ENCODE measurements around the gene CUL4A. TPM values are rescaled to one million over a fixed set of nuclear protein-coding genes. Genes with fewer than 3 reads are reported as not detected.

Gene CUL4A
- total RNA-seq, 2 experiments from 2014 or later = 87.7 to 88.9 TPM

DNA sequence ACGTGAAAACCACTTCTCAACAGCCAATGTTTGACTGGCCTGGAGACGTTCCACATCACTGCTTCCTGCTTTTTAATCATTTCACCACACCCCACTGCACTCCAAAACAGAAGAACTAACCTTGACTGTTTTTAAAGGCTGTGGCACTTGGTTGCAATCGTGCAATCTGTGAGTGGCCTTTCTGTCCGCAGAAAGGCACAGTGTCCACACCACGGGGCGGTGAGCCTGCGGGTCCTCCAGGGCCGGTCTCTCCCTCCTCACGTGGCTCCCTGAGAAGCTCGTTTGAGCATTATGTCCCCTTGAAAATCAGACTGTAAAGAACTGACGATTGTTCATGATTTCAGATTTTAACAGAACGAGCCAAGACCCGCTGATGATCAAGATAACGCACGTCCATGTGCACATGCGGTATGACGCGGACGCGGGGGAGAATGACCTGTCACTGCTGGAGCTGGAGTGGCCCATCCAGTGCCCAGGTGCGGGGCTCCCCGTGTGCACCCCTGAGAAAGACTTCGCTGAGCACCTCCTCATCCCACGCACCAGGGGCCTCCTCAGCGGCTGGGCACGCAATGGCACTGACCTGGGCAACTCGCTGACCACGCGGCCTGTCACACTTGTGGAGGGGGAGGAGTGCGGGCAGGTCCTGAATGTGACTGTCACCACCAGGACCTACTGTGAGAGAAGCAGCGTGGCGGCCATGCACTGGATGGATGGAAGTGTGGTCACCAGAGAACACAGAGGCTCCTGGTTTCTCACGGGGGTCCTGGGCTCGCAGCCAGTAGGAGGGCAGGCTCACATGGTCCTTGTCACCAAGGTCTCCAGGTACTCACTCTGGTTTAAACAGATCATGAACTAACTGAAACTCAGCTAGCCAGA, 37.9 kb upstream of the CUL4A start:
- Mint-ChIP-seq H3K4me1 (peaks cover 2% of the 10 kb centered on the region), H3K27ac (no peak overlapping the region), H3K36me3 (peaks cover 46% of the 10 kb centered on the region)

DNA sequence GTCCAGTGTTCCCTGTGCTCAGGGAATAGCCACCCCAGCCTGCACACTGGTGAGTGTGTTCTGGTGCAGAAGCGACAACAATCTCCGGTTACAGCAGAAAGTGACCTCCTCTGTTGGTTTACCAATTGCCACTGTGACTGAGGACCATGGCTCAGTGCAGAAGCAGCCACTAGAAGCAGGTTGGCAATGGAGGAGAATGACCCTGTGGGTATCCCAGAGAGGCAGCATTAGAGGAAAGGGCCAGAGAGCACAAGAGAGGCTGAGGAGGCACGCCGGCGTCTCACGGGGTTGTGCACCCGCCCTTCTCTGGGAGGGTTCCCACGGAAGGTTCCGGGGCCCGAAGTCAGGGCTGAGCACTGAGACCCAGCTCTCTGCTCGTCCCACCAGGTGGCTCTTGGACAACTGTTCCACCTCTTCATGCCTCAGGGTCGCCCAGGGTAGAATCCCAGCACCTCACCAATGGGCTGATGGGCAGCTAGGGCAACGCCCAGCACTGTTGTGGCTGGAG, 36.9 kb upstream of the CUL4A start:
- Mint-ChIP-seq H3K27me3 (no peaks in the 10 kb centered on the region), H3K4me1 (no peaks in the 10 kb centered on the region), H3K36me3 (peaks cover 41% of the 10 kb centered on the region), H3K4me3 (no peak overlapping the region), H3K27ac (no peak overlapping the region), H3K9me3 (peaks cover 3% of the 10 kb centered on the region)
- DNase-seq = no peak

More for the DNA sequence above, 37.9 kb upstream of the CUL4A start:
- Mint-ChIP-seq H3K9me3 (peaks cover 3% of the 10 kb centered on the region), H3K27me3 (no peaks in the 10 kb centered on the region), H3K4me3 (no peak overlapping the region)
- no peak for DNase-seq

DNA sequence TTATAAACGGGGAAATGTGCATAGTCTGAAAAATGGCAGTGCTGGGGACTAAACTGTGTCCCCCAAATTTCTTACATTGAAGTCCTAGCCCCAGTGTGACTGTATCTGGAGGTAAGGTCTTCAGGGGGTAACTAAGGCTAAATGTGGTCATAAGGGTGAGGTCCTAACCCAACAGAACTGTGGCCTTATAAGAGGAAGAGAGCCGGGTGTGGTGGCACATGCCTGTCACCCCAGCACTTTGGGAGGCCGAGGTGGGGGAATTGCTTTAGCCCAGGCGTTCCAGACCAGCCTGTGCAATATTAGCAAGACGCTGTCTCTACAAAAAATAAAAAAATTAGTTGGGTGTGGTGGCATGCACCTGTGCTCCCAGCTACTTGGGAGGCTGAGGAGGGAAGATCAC, 33.1 kb upstream of the CUL4A start:
- no peak overlapping the region for H3K4me3 Mint-ChIP-seq
- no peaks in the 10 kb centered on the region for H3K9me3 Mint-ChIP-seq
- no peaks in the 10 kb centered on the region for H3K27me3 Mint-ChIP-seq
- no peak for DNase-seq
- peaks cover 2% of the 10 kb centered on the region for H3K4me1 Mint-ChIP-seq
- peak overlapping the region; percentile 65 for H3K27ac Mint-ChIP-seq
- peaks cover 38% of the 10 kb centered on the region for H3K36me3 Mint-ChIP-seq

DNA sequence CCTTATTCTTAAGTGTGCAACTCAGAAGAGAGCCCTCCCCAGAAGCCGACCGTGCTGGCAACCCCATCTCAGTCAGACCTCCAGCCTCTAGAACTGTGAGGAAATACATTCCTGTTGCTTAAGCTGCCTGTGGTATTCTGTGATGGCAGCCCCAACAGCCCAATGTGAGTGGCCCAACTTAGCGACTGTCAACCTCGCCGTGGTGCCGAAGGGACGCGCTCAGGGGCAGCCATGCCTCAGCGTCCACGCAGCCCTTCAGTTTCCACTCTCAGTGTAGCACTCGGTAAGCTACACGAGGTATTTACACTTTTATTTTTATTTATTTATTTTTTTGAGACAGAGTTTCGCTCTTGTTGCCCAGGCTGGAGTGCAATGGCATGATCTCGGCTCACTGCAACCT, 32.6 kb upstream of the CUL4A start:
- Mint-ChIP-seq H3K27me3 (no peaks in the 10 kb centered on the region), H3K4me3 (no peak overlapping the region)

DNA sequence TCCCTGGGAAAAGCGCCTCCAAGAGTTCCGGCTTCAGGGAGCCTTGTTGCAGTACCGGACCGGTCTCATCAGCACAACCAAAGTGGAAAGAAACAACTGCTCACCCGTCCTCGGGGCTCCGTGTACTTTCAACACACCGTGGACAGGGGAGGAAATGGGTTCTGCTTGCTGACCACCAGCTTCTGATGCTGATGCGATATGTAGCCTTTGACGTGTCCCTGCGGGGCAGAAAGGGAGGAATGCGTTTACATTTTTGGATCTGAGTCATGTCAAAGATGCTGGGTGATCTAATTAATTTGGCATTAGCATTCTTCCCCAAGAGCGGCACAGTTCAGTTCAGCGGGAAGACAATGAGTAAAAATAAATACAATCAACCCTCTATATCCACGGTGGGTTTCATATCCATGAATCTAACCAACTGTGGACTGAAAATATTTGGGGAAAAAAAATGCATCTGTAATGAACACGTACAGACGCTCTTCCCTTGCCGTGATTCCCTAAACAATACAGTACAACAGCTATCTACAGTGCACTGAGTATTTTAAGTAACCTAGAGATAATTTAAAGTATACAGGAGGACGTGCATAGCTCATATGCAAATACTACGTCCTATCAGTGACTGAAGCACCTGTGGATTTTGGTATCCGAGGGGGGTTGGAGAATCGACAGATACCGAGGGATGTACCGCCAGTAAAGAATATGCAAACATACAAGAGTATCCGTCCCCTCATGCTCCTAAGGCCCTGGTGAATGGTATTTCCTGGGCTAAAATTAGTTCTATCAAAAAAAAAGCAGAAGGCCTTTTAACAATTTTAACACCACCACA, 31.1 kb upstream of the CUL4A start:
- H3K9me3 Mint-ChIP-seq = no peaks in the 10 kb centered on the region
- H3K27me3 Mint-ChIP-seq = no peaks in the 10 kb centered on the region
- peaks cover 2% of the 10 kb centered on the region for H3K4me1 Mint-ChIP-seq
- no peak overlapping the region for H3K4me3 Mint-ChIP-seq
- no peak overlapping the region for H3K27ac Mint-ChIP-seq
- no peak for DNase-seq
- peaks cover 29% of the 10 kb centered on the region for H3K36me3 Mint-ChIP-seq

More for the DNA sequence above, 32.6 kb upstream of the CUL4A start:
- H3K27ac Mint-ChIP-seq = no peak overlapping the region
- H3K9me3 Mint-ChIP-seq = no peaks in the 10 kb centered on the region
- peaks cover 2% of the 10 kb centered on the region for H3K4me1 Mint-ChIP-seq
- no peak for DNase-seq
- peaks cover 33% of the 10 kb centered on the region for H3K36me3 Mint-ChIP-seq

DNA sequence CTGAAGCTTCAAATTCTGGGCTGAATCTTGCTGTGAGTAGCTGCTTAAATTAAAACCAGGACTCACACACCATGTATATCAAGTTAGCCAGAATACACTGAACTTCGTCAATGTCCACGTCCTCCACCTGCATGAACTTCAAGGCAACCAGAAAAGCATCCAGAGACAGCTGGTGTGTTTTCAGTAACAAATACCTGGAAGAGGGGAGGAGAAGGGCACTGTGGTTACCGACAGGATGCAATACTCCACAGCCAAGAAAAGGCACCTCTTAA, 30.6 kb upstream of the CUL4A start:
- no peaks in the 10 kb centered on the region for H3K27me3 Mint-ChIP-seq
- peaks cover 31% of the 10 kb centered on the region for H3K36me3 Mint-ChIP-seq
- H3K27ac Mint-ChIP-seq = no peak overlapping the region
- H3K4me1 Mint-ChIP-seq = peaks cover 2% of the 10 kb centered on the region
- H3K9me3 Mint-ChIP-seq = no peaks in the 10 kb centered on the region
- H3K4me3 Mint-ChIP-seq = no peak overlapping the region
- DNase-seq = no peak

DNA sequence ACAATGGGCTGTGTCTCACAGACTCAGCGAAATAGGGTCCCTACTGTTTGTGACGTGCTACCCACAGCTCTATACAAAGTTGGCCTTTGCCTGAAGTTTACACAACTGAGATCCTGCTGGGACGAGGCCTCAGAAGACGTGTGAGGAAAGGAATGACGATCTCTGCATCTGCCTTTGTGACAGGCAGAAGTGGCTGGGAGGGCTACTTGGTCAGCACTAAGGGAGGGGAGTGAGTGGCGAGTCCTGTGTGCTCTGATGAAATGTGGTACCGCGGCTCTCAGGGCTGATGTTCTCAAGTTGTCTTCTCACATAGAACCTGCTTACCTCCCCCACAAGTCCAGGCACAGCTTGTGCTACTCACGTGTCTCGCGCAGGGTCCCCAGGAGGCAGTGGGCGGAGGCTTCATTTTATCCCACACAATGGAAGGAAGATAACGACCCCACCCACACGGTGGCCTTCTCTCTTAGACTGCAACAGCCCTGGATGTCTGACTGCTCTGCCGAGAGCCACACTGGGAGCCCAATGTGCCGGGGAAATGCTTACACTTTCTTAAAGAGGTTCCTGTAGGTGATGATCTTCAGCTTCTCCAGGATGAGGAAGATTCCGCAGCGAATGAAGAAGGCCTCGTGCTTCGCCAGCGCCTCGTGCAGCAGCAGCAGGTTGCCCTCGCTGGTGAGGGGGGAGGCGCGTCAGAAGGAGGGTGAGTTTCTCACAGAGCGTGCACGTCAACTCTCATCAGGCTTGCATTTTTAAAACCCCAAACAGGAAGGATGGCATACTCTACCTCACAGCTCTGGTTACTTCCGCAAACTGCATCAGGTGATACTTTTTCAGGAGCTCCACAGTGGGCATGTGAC, 29.8 kb upstream of the CUL4A start:
- Mint-ChIP-seq H3K4me3 (no peak overlapping the region), H3K27ac (no peak overlapping the region), H3K36me3 (peaks cover 31% of the 10 kb centered on the region), H3K27me3 (no peaks in the 10 kb centered on the region), H3K4me1 (peaks cover 2% of the 10 kb centered on the region), H3K9me3 (no peaks in the 10 kb centered on the region)
- DNase-seq = no peak

DNA sequence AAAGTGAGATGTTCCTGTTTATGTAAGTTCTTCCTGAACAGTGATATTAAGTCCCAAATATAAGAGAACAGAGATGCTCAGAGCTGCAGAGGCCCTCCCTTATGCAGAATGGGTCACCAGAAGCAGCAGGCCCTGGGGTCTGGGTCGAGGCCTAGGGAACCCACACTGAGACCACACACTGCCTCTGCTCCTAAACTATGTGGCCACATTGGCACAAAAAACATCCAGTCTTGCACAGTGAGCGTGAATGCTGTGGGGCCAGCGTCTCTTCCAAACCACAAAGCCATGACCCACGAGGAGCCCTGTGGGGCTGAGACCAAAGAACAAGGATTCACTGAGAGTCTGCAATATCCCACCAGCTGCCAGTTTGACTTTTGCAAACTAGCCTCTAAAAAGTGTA, 27.4 kb upstream of the CUL4A start:
- no peak for DNase-seq
- peaks cover 16% of the 10 kb centered on the region for H3K4me1 Mint-ChIP-seq
- H3K36me3 Mint-ChIP-seq = peaks cover 33% of the 10 kb centered on the region
- H3K27ac Mint-ChIP-seq = no peak overlapping the region
- H3K9me3 Mint-ChIP-seq = no peaks in the 10 kb centered on the region
- H3K27me3 Mint-ChIP-seq = no peaks in the 10 kb centered on the region
- no peak overlapping the region for H3K4me3 Mint-ChIP-seq

DNA sequence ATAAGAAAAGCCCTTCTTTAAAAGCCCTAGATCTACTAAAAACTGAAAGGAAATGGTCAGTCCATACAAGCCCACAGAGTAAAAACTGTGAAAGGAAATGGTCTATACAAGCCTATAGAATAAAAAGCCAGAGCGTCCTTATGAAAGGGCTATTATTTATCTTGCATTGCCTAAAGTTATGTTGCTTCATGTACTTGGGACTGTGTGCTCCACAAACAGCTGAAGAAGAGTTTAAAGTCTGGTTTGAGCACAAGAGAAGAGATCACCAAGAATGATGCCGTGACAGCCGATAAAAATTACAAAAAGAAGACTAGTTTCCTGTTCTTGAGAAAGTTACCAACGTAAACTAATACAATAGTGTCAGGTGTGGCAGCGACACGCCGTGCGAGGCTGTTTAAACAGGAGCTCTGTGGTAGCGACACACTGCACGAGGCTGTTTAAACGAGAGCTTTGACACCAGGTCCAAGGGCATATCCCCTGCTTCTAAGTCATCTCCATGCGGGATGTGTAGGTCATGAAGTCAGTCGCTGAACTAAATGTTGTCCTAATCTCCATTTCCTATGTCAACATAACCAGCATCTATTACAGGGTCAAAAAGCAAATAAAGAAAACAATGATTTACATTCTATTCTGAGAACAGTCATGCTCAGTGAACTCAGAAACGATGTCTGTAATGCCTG, 25.8 kb upstream of the CUL4A start:
- H3K4me3 Mint-ChIP-seq = no peak overlapping the region
- H3K27ac Mint-ChIP-seq = no peak overlapping the region
- no peaks in the 10 kb centered on the region for H3K9me3 Mint-ChIP-seq
- H3K27me3 Mint-ChIP-seq = no peaks in the 10 kb centered on the region
- peaks cover 26% of the 10 kb centered on the region for H3K4me1 Mint-ChIP-seq
- peaks cover 39% of the 10 kb centered on the region for H3K36me3 Mint-ChIP-seq
- no peak for DNase-seq

DNA sequence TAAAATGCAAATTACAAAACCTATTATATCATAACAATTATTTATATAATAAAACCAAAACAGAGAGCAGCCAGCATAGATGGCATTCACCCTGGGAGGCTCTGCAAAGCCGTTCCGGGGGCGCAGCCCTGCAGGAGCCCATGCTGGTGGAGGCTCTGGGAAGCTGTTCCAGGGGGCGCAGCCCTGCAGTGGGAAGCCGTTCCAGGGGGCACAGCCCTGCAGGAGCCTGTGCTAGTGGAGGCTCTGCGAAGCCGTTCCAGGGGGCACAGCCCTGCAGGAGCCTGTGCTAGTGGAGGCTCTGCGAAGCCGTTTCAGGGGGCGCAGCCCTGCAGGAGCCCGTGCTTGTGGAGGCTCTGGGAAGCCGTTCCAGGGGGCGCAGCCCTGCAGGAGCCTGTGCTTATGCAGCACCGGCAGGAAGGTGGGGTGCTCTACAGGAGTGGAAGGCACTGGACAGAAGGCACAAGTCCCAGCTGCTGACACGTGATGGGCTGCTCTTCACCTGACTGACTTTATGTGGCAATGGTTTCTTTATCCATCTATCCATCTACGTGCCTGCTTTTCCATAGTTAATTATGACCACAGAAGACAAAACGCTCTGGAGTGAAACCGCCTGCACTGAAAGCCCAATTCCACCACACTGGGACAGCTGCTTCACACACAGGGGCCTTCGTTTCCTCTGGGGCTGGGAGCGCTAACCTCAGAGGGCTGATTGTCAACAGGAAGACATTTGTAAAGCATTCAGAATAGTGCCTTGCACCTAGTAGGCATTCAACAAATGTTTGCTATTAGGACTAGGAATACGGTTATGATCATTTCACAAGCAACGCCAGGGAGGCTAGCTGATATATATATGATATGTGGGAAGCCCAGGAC, 24.6 kb upstream of the CUL4A start:
- no peak overlapping the region for H3K4me3 Mint-ChIP-seq
- no peaks in the 10 kb centered on the region for H3K27me3 Mint-ChIP-seq
- no peak for DNase-seq
- H3K27ac Mint-ChIP-seq = no peak overlapping the region
- peaks cover 27% of the 10 kb centered on the region for H3K4me1 Mint-ChIP-seq
- H3K9me3 Mint-ChIP-seq = no peaks in the 10 kb centered on the region
- H3K36me3 Mint-ChIP-seq = peaks cover 42% of the 10 kb centered on the region

DNA sequence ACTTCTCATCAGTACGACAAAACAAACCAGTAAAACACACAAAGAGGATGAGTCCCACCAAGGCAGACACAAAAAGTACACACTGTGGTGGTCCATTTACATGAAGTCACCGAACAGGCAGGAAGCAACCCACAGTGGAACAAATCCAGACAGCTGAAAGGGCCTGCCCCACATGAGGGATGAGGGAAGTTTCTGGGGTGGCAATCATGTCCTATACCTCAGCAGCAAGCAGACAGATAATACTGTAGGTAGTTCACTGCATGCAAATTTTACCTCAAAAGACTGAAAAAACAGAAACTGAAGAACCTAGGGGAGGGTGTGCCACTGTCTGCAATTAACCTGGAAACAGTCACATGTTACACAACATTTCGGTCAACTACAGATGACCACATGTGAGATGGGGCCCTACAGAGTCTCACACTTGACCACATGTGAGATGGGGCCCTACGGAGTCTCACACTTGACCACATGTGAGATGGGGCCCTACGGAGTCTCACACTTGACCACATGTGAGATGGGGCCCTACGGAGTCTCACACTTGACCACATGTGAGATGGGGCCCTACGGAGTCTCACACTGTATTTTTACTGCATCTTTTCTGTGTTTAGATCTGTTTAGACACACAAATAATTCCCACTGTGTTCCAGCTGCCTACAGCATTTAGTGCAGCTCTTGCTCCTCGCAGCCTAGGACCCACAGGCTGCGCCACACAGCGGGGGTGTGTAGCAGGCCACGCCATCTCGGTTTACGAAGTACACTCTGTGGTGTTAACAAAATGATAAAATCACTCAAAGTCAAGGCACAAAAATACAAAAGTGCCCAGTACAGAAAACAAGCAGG, 23.1 kb upstream of the CUL4A start:
- Mint-ChIP-seq H3K4me1 (peaks cover 25% of the 10 kb centered on the region), H3K27me3 (no peaks in the 10 kb centered on the region), H3K9me3 (no peaks in the 10 kb centered on the region), H3K4me3 (no peak overlapping the region), H3K36me3 (peaks cover 36% of the 10 kb centered on the region), H3K27ac (peak overlapping the region; percentile 80)
- no peak for DNase-seq

DNA sequence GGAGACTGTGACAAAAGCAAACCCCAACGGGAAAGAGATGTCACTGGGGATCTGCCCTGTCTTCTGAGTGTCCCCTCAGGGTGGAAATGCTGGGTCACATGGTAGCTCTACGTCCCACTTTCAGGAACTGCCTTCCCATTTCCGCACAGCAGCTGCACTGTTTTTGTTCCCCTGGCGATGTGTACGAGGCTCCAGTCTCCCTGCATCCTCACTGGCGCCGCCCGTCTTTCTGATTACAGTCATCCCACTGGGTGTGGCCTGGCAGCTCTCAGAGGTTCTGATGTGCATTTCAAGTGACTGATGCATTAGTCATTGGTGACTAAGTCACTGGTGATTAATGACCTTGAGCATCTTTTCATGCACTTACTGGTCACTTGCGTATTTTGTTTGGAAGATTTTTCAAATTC, 22.1 kb upstream of the CUL4A start:
- Mint-ChIP-seq H3K27ac (peak overlapping the region; percentile 30), H3K9me3 (no peaks in the 10 kb centered on the region), H3K4me3 (no peak overlapping the region), H3K4me1 (peaks cover 25% of the 10 kb centered on the region), H3K36me3 (peaks cover 36% of the 10 kb centered on the region), H3K27me3 (no peaks in the 10 kb centered on the region)
- peak; percentile 47 for DNase-seq

Data from activated naive CD8-positive, alpha-beta T cell treated with anti-CD3 and anti-CD28 coated beads for 36 hours (primary cell).